ENCODE data around the gene LRRC74A. TPM values are rescaled to one million over a fixed set of nuclear protein-coding genes. Genes with fewer than 3 reads are reported as not detected.

Gene LRRC74A
- total RNA-seq, 1 donor from 2014 or later, result not detected

GRCh38 chr14:76810953-76811400 lies 15.2 kb upstream of the LRRC74A start:
- no peaks in the 10 kb centered on the region for H3K27me3 ChIP-seq (ENCODE audit: control insufficient read depth, insufficient read depth, low read length)
- TF ChIP-seq CTCF (IDR thresholded peaks at IDR 0.05; ENCODE audit: insufficient read depth, low read length, severe bottlenecking), result peak; percentile 49
- peak overlapping the region; percentile 17 for H3K4me3 ChIP-seq (ENCODE audit: low read depth, low read length)
- DNase-seq (ENCODE audit: low read depth), result peak; percentile 32
- peaks cover 7% of the 10 kb centered on the region for H3K36me3 ChIP-seq (ENCODE audit: control insufficient read depth, insufficient read depth, low read length)
- FAIRE-seq, result no peak

DNA sequence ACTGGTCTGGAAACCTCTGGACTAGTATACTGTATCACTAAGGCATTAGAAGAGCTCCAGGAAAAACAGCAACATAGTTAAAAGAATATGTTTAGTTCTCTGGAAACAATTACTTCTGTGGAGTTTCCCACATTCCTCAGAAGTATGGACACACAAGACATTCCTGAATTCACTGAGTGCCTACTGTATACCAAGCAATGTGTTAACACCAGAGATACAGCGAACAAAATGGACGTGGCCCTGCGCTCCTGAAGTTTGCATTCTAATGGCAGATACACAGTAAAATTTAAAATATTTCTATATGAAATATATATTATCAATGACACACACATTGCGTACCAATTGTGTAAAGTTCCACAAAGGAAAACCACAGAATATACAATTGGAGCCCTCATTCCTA lies 14.6 kb upstream of the LRRC74A start:
- peak overlapping the region; percentile 77 for H3K4me3 ChIP-seq (ENCODE audit: low read depth, low read length)
- no peak for TF ChIP-seq CTCF (IDR thresholded peaks at IDR 0.05; ENCODE audit: insufficient read depth, low read length, severe bottlenecking)
- H3K27me3 ChIP-seq (ENCODE audit: control insufficient read depth, insufficient read depth, low read length), result no peaks in the 10 kb centered on the region
- peaks cover 7% of the 10 kb centered on the region for H3K36me3 ChIP-seq (ENCODE audit: control insufficient read depth, insufficient read depth, low read length)
- no peak for FAIRE-seq
- peak; percentile 19 for DNase-seq (ENCODE audit: low read depth)

- TF ChIP-seq CTCF (IDR thresholded peaks at IDR 0.05; ENCODE audit: insufficient read depth, low read length, severe bottlenecking), result no peak
- H3K27me3 ChIP-seq (ENCODE audit: control insufficient read depth, insufficient read depth, low read length), result no peaks in the 10 kb centered on the region
- DNase-seq (ENCODE audit: low read depth) (no peak), FAIRE-seq (no peak)
- peak overlapping the region; percentile 77 for H3K4me3 ChIP-seq (ENCODE audit: low read depth, low read length)
- peaks cover 7% of the 10 kb centered on the region for H3K36me3 ChIP-seq (ENCODE audit: control insufficient read depth, insufficient read depth, low read length)
These were observed 14.2 kb upstream of the LRRC74A start for GRCh38 chr14:76812093-76812421.

DNA sequence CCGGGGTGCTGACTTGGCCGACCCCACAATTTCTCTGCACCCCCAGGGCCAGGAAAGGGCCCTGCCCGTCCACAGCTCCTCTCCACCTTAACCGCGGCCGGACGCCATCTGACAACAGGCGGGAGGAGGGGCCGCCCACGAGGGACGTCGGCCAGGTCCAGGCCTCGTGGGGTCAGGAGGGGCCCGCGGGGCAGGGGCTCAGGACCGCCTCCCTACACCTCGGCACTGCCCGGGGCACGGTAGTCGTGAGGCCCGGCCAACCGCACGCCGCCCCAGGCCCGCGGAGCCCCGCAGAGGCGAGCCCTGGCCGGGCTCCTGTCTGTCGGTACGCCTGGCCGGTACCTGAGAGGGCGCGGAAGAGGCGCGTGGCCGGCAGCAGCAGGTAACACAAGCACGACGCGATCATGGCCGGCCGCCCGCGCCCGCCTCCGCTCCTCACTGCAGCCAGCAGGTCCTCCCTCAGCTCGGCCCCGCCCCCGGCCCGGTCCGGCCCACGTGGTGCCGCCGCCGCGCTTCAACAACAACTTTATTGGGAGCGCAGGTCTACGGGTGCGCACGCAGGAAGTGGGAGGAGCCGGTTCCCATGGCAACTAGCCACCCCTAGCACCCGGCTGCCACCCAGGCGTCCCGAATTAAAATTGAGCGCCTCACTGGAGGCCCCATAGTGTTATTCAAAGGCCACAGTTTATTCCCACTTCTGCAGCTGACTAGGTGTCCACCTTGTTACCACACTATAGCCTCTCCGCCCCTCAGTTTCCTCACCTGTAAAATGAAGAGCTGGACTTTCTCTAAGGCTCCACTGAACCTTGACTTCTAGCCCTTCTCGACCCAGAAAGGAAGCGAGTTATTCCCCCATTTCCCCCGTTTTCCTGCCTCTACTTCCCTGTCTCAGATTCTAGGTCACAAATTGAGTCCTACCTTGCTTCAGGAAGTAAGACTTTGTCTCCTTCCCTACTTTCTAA lies 13.5 kb upstream of the LRRC74A start, which contains the start of gene ANGEL1:
TSS of gene ANGEL1 (minus strand) at position 461 of the 962 bp plus-strand sequence. CDS start at position 406, 55 bp downstream.
- DNase-seq (ENCODE audit: low read depth) (peak; percentile 75), FAIRE-seq (no peak)
- TF ChIP-seq CTCF (IDR thresholded peaks at IDR 0.05; ENCODE audit: insufficient read depth, low read length, severe bottlenecking), result no peak
- peaks cover 7% of the 10 kb centered on the region for H3K36me3 ChIP-seq (ENCODE audit: control insufficient read depth, insufficient read depth, low read length)
- no peaks in the 10 kb centered on the region for H3K27me3 ChIP-seq (ENCODE audit: control insufficient read depth, insufficient read depth, low read length)
- H3K4me3 ChIP-seq (ENCODE audit: low read depth, low read length), result peak within 1 kb of the TSS; percentile 77

DNA sequence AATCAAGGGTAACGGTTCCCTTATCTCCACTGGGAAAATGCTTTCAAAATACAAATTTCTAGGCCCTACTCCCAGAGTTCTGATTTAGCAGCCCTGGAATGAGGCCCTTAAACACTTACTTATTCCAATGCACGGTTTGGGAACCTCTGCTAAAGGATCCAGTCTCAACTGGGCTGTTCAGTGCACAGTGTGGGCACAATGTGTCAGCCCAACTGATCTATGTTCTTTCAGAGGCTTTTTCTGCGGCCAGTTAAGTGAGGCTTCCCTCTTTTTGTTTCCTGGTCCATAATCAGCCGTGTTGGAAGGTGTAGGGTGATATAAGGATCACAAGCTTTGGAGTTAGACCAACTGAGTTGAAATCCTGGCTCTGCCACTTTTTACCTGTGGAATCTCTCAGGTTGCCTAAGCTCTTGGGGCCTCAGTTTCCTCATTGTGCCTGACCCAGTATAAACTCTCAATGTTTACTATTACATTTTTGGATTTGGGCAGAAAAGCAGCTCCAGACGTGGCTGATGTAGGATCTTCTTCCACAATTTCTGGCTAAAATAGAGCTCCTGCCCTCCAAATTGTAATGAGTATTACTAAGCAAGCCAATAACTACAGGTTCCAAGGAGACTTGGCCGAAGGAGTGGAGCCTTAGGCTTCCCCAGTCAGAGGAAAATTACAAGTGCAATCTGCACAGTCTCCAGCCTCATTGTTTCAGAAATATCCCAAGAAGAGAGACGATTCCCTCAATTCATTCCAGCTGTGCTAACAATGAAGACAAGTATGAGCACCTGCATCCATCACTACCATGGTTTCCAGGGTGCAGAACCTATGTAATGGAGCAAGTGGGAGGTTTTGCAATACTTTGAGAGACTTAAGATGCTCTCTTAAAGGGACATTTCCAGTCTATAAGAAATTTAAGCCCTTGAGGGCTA lies 11.2 kb upstream of the LRRC74A start:
- Histone ChIP-seq H3K27me3 (ENCODE audit: control insufficient read depth, insufficient read depth, low read length) (no peaks in the 10 kb centered on the region), H3K4me3 (ENCODE audit: low read depth, low read length) (no peak overlapping the region), H3K36me3 (ENCODE audit: control insufficient read depth, insufficient read depth, low read length) (no peaks in the 10 kb centered on the region)
- FAIRE-seq (no peak), DNase-seq (ENCODE audit: low read depth) (no peak)
- TF ChIP-seq CTCF (IDR thresholded peaks at IDR 0.05; ENCODE audit: insufficient read depth, low read length, severe bottlenecking), result no peak
